OCI-LY7 (cell line): Measurements from ENCODE around the gene BEST3.

ENCODE experiments used
- CTCF ChIP-seq: fragments of 200-600 bp; sonication (generic); conservative IDR thresholded peaks from 2 replicates; pipeline ENCODE4 v1.5.1; 2014; ENCODE audit warnings: mild to moderate bottlenecking, antibody characterized with exemption, low read length, moderate library complexity, mixed read lengths
- EZH2phosphoT487 ChIP-seq: fragments of 200-600 bp; sonication (generic); IDR thresholded peaks from 2 replicates; pipeline ENCODE4 v1.6.1; 2018; ENCODE audit warnings: low read depth, borderline replicate concordance, mild to moderate bottlenecking, mixed run types, antibody characterized with exemption, low read length, moderate library complexity, mixed read lengths

GRCh38 chr12:69633061-69633460, 66.0 kb downstream of the BEST3 start:
- TF ChIP-seq CTCF, result peak; percentile 67
- no peak for TF ChIP-seq EZH2phosphoT487
